ENCODE data around the gene TBC1D30.

DNA sequence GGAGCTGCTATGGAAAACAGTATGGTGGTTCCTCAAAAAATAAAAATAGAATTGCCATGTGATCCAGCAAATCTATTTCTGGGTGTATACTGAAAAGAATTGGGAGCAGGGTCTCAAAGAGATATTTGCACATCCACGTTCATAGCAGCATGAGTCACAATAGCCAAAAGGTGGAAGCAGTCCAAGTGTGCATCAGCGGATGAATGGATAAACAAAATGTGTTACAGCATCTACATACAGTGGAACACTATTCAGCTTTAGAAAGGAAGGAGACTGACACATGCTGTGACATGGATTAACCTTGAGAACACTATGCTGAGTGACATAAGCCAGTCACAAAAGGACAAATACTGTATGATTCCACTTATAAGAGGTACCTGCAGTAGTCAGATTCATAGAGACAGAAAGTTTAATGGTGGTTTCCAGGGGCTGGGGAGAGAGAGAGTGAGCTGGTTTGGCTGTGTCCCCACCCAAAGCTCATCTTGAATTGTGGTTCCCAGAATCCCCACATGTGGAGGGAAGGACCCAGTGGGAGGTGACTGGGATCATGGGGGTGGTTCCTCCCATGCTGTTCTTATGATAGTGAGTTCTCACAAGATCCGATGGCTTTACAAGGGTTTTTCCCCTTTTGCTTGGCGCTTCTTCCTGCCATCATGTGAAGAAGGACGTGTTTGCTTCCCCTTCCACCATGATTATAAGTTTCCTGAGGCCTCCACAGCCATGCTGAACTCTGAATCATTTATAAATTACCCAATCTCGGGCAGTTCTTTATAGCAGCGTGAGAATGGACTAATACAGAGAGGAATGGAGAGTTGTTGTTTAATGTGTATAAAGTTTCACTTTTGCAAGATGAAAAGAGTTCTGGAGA, 17.6 kb upstream of the TBC1D30 start:
- TF ChIP-seq POLR2A (IDR thresholded peaks at IDR 0.05), result no peak
- TF ChIP-seq, protein P1, sequence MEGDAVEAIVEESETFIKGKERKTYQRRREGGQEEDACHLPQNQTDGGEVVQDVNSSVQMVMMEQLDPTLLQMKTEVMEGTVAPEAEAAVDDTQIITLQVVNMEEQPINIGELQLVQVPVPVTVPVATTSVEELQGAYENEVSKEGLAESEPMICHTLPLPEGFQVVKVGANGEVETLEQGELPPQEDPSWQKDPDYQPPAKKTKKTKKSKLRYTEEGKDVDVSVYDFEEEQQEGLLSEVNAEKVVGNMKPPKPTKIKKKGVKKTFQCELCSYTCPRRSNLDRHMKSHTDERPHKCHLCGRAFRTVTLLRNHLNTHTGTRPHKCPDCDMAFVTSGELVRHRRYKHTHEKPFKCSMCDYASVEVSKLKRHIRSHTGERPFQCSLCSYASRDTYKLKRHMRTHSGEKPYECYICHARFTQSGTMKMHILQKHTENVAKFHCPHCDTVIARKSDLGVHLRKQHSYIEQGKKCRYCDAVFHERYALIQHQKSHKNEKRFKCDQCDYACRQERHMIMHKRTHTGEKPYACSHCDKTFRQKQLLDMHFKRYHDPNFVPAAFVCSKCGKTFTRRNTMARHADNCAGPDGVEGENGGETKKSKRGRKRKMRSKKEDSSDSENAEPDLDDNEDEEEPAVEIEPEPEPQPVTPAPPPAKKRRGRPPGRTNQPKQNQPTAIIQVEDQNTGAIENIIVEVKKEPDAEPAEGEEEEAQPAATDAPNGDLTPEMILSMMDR (IDR thresholded peaks at IDR 0.05), result no peak
